Activated CD8-positive, alpha-beta memory T cell treated with anti-CD3 and anti-CD28 coated beads, Interleukin-2, amount 50 U/mL, for 48 hours (primary cell): Measurements from ENCODE around the gene EFHD1.
"Not testable (repeated sequence)": the region's sequence is repeated elsewhere in the genome, so short reads cannot be mapped to it uniquely, and the experiment has no call there.

Source experiments
- DNase-seq: peaks from one replicate; pipeline ENCODE4 v3.0.0-alpha.2; 2020

The EFHD1 gene

GRCh38 chr2:232653441-232653840 lies 20.0 kb downstream of the EFHD1 start:
- no peak for DNase-seq

- no peak for DNase-seq
Measured at GRCh38 chr2:232655392-232655791, 22.0 kb downstream of the EFHD1 start.

GRCh38 chr2:232658217-232658785 lies 24.9 kb downstream of the EFHD1 start:
- no peak for DNase-seq

- no peak for DNase-seq
Measured at GRCh38 chr2:232659359-232659758, 26.0 kb downstream of the EFHD1 start.

- DNase-seq = no peak
Measured at GRCh38 chr2:232662486-232663260, 29.3 kb downstream of the EFHD1 start.

- no peak for DNase-seq
Measured at GRCh38 chr2:232666051-232666805, 32.8 kb downstream of the EFHD1 start.

GRCh38 chr2:232667989-232668583 lies 34.7 kb downstream of the EFHD1 start:
- no peak for DNase-seq

GRCh38 chr2:232668805-232669444 lies 35.5 kb downstream of the EFHD1 start:
- no peak for DNase-seq

- no peak for DNase-seq
Measured at GRCh38 chr2:232672588-232672987, 39.2 kb downstream of the EFHD1 start.

- no peak for DNase-seq
Measured at GRCh38 chr2:232674491-232674890, 41.1 kb downstream of the EFHD1 start.

GRCh38 chr2:232675381-232675780 lies 42.0 kb downstream of the EFHD1 start:
- no peak for DNase-seq

GRCh38 chr2:232680006-232680405 lies 46.6 kb downstream of the EFHD1 start:
- DNase-seq = no peak

- DNase-seq = no peak
Measured at GRCh38 chr2:232681527-232681926, 48.1 kb downstream of the EFHD1 start.

GRCh38 chr2:232683368-232683767 lies 50.0 kb downstream of the EFHD1 start:
- DNase-seq = no peak

- DNase-seq = not testable (repeated sequence)
Measured at GRCh38 chr2:232685391-232685790, 52.0 kb downstream of the EFHD1 start.

- DNase-seq = no peak
Measured at GRCh38 chr2:232687382-232688160, 54.2 kb downstream of the EFHD1 start.

GRCh38 chr2:232688201-232688600 lies 54.8 kb downstream of the EFHD1 start:
- no peak for DNase-seq

- no peak for DNase-seq
Measured at GRCh38 chr2:232689152-232689910, 55.9 kb downstream of the EFHD1 start.

GRCh38 chr2:232691117-232691516 lies 57.7 kb downstream of the EFHD1 start:
- DNase-seq = not testable (repeated sequence)

GRCh38 chr2:232693344-232693743 lies 59.9 kb downstream of the EFHD1 start:
- no peak for DNase-seq

GRCh38 chr2:232696609-232697058 lies 63.2 kb downstream of the EFHD1 start:
- no peak for DNase-seq
